Testis (tissue), 3 donors: ENCODE measurements around the gene NLN. TPM values are rescaled to one million over a fixed set of nuclear protein-coding genes. Genes with fewer than 3 reads are reported as not detected.

Experiments used
- DNase-seq: peaks from one replicate; pipeline ENCODE4 v3.0.0-alpha.2; 2019
- H3K27ac ChIP-seq, 2 donors: fragments of 200-600 bp; sonication (generic); one replicate each; pipeline ENCODE4 v1.5.1; 2019
- H3K27me3 ChIP-seq: fragments of 200-600 bp; sonication (generic); one replicate; pipeline ENCODE4 v1.5.1; 2019
- H3K36me3 ChIP-seq: fragments of 200-600 bp; sonication (generic); one replicate; pipeline ENCODE4 v1.5.1; 2017; ENCODE audit warnings: low read depth; ENCODE audit errors: missing control alignments
- H3K4me1 ChIP-seq: fragments of 200-600 bp; sonication (generic); one replicate; pipeline ENCODE4 v1.5.1; 2019
- H3K4me3 ChIP-seq, 2 donors: fragments of 200-600 bp; sonication (generic); one replicate each; pipeline ENCODE4 v1.5.1; 2017 to 2019
- H3K9me3 ChIP-seq: fragments of 200-600 bp; sonication (generic); one replicate; pipeline ENCODE4 v1.5.1; 2017
- CTCF ChIP-seq, 3 experiments: fragments of 450-650 bp in 2 of 3; fragments of 200-600 bp in 1 of 3; sonication (generic) in 1 of 3; IDR thresholded peaks; one replicate each; pipeline ENCODE4 v1.5.1; 2016 to 2019; ENCODE audit warnings: antibody characterized with exemption in 3 of 3, mild to moderate bottlenecking in 2 of 3, moderate library complexity in 1 of 3
- POLR2A ChIP-seq: fragments of 450-650 bp; IDR thresholded peaks from one replicate; pipeline ENCODE4 v1.6.1; 2017; ENCODE audit warnings: antibody characterized with exemption, mild to moderate bottlenecking, moderate library complexity
- WGBS, 2 donors: methylation state at CpG; one replicate each; pipeline ENCODE4 v1.1.5; 2018; 5-methylcytosine and 5-hydroxymethylcytosine counted together
- intact Hi-C: fragments of 100-400 bp; cut with DNase I; formaldehyde crosslinking; loops from one replicate; pipeline ENCODE4 v1.15.1; 2023; ENCODE audit warnings: low total_unique reads
- polyA plus RNA-seq: library from polyadenylated mRNA; stranded (reverse); fragments of 350-450 nt; fragmentation: Illumina TruSeq; extraction: RNeasy Lipid Tissue Mini Kit (QIAGEN cat#74804); gene quantifications from one replicate; pipeline ENCODE4 v1.2.3, GENCODE V29; 2014; ENCODE audit warnings: low read depth, low replicate concordance; ENCODE audit not compliant: insufficient read depth
- total RNA-seq, 2 donors: library from RNA; depleted of rRNA; stranded (reverse); fragments of >200 nt; gene quantifications; one replicate each; pipeline ENCODE4 v1.2.3, GENCODE V29; 2016

NLN gene
- total and polyA plus RNA-seq, 3 donors from 2014 or later: 6.4 to 10.1 (median 8.1) TPM

- DNase-seq: peak; percentile 70
- Histone ChIP-seq H3K9me3 (no peaks in the 10 kb centered on the region), H3K27me3 (no peaks in the 10 kb centered on the region), H3K4me3 (peak overlapping the region; percentile 91 to 96), H3K36me3 (no peaks in the 10 kb centered on the region), H3K27ac (peak overlapping the region; percentile 66 to 80), H3K4me1 (no peaks in the 10 kb centered on the region)
- no peak for TF ChIP-seq CTCF (IDR thresholded peaks at IDR 0.05)
- no peak for TF ChIP-seq POLR2A
- 4 to 5% methylated on average over 19 of the region's 19 CpGs for WGBS, 2 donors
- intact Hi-C loops: no loop called here
Measured at GRCh38 chr5:65721050-65721719, 820 bp upstream of the NLN start.

GRCh38 chr5:65722575-65723403, 784 bp downstream of the NLN start:
- intact Hi-C loops: no loop called here
- H3K27ac ChIP-seq: peak overlapping the region in 1 of 2 donors; percentile 59
- no peaks in the 10 kb centered on the region for H3K9me3 ChIP-seq
- H3K36me3 ChIP-seq: no peaks in the 10 kb centered on the region
- H3K4me1 ChIP-seq: no peaks in the 10 kb centered on the region
- 2% methylated on average over 20 to 28 of the region's 28 CpGs for WGBS, 2 donors
- peak overlapping the region; percentile 91 to 96 for H3K4me3 ChIP-seq
- no peak for TF ChIP-seq CTCF (IDR thresholded peaks at IDR 0.05)
- TF ChIP-seq POLR2A: no peak
- no peaks in the 10 kb centered on the region for H3K27me3 ChIP-seq
- DNase-seq: peak; percentile 27

GRCh38 chr5:65727491-65728156, 5.6 kb downstream of the NLN start:
- H3K27ac ChIP-seq: no peak overlapping the region
- 82 to 94% methylated on average over 7 of the region's 7 CpGs for WGBS, 2 donors

GRCh38 chr5:65728218-65728617, 6.2 kb downstream of the NLN start:
- intact Hi-C loops: no loop called here
- no peaks in the 10 kb centered on the region for H3K9me3 ChIP-seq

More at GRCh38 chr5:65727491-65728156, 5.6 kb downstream of the NLN start:
- no peaks in the 10 kb centered on the region for H3K36me3 ChIP-seq
- no peak for DNase-seq
- no peaks in the 10 kb centered on the region for H3K4me1 ChIP-seq
- H3K4me3 ChIP-seq: no peak overlapping the region
- TF ChIP-seq POLR2A (no peak), CTCF (IDR thresholded peaks at IDR 0.05) (no peak)
- H3K27me3 ChIP-seq: no peaks in the 10 kb centered on the region
- no peaks in the 10 kb centered on the region for H3K9me3 ChIP-seq
- intact Hi-C loops: no loop called here

More at GRCh38 chr5:65728218-65728617, 6.2 kb downstream of the NLN start:
- 91 to 98% methylated on average over 1 of the region's 1 CpG for WGBS, 2 donors
- Histone ChIP-seq H3K27me3 (no peaks in the 10 kb centered on the region), H3K4me1 (no peaks in the 10 kb centered on the region), H3K36me3 (no peaks in the 10 kb centered on the region), H3K27ac (no peak overlapping the region), H3K4me3 (no peak overlapping the region)
- TF ChIP-seq POLR2A (no peak), CTCF (IDR thresholded peaks at IDR 0.05) (no peak)
- no peak for DNase-seq
